Posterior cingulate gyrus (tissue), 11 donors: ENCODE results near the gene COQ9.

Experiments
- DNase-seq, 10 donors: peaks; one replicate each; pipeline versions ENCODE4 v3.0.0 to v3.0.0-alpha.2; 2020 to 2021; ENCODE audit warnings: mixed read lengths in 3 of 10
- intact Hi-C: fragments of 100-400 bp; cut with DNase I; formaldehyde crosslinking; loops from one replicate; pipeline ENCODE4 v1.15.1; 2023

Gene COQ9

GRCh38 chr16:57505169-57505568 lies 57.9 kb downstream of the COQ9 start:
- intact Hi-C loops: no loop called here

DNA sequence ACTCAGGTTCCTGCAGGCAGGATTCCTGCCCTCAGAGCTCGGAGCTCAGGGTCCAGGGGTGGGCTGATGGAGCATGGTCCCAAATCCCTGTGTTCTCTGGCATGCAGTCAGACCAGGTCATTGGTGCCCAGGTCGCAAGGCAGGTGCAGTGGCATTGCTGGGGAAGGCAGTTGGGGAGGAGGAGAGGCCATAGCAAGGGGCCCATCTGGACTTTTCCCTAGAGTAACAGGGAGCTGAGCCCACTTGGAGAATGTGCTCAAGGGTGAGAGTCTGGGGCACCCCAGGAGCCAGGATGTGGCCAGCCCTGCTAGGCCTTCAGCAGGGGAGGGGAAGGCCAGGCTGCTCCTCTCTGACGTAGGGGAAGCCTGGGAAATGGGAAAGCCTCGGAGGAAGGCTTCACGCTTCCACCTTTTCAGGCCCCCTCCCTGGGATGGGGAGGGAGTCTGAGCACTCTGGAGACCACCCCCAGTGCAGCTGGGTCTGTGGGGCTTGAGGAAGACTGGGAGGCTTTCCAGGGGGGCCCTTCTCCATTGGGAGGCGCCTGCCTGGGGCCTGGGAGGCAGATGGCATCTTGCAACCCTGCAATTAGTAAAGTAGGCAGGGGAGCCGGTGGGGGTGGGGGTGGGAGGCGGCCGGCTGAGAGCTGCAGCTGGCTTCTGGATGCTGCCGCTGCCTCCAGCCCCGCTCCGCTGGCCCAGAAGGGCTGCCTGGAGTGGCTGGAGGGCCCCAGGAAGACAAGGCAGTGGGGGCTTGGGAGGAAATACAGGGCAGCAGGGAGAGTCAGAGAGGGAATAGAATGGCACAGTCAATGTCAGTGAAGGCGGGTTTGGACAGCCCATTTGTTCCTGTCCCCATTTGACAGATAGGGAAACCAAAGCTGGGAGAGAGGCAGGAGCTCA lies 60.1 kb downstream of the COQ9 start:
- DNase-seq: peak in 3 of 10 donors; percentile 25 to 71 (median 48)
- intact Hi-C loops: no loop called here

More at GRCh38 chr16:57505169-57505568, 57.9 kb downstream of the COQ9 start:
- DNase-seq: peak in 3 of 10 donors; percentile 16 to 34 (median 21)

DNA sequence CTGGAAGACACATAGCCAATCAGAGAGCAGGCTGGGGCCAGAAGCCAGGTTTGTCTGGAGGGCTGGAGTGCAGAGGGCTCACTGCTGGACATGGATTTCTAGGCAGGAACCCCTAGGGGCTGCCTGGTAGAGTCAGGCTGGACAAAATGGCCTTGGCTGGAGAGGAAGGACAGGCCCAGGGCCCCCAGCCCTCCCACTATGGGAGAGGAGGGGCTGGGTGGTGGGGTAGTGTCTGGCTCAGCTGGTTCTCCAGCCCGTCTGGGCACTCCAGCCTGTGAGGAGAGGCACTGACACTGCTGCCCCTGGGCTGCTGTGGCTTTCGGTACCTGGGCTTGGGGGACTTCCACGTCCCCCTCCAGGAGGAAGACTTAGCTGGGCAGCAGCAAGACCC lies 60.8 kb downstream of the COQ9 start:
- intact Hi-C loops: no loop called here
- DNase-seq: peak in 3 of 10 donors; percentile 46 to 62 (median 50)

- intact Hi-C loops: no loop called here
Observed at GRCh38 chr16:57509231-57509923, 62.1 kb downstream of the COQ9 start.

GRCh38 chr16:57510016-57510871 lies 63.0 kb downstream of the COQ9 start:
- DNase-seq: peak in 3 of 10 donors; percentile 34 to 60 (median 53)
- intact Hi-C loops: no loop called here

More at GRCh38 chr16:57509231-57509923, 62.1 kb downstream of the COQ9 start:
- peak in 3 of 10 donors; percentile 35 to 48 (median 46) for DNase-seq
